ENCODE data around the gene YY1. TPM values are rescaled to one million over a fixed set of nuclear protein-coding genes. Genes with fewer than 3 reads are reported as not detected.
A peak's percentile ranks its signal among the peaks of the same experiment; 100 is the strongest.
"Not testable (repeated sequence)": the region's sequence is repeated elsewhere in the genome, so short reads cannot be mapped to it uniquely, and the experiment has no call there.

The YY1 gene
- total RNA-seq, 6 experiments from 2014 or later: 24.4 to 52.5 (median 36.1) TPM

DNA sequence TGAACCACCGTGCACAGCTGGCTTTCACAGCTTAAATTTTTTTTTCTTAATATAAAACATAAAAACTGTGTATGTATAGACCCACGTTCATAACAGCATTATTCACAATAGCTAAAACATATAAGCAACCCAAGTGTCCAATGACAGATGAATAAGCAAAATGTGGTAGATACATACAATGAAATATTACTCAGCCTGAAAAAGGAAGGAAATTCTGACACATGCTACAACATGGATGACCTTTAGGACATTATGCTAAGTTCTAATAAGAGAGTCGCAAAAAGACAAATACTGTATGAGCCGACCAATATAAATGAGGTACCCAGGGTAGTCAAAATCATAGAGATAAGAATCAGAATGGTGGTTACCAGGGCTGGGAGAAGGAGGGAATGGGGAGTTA is 13.8 kb upstream of the YY1 start:
- H3K4me1 ChIP-seq: peaks cover 0 to 23% (median 3%) of the 10 kb centered on the region in 4 donors
- DNase-seq (no peak), ATAC-seq (no peak)
- intact Hi-C loops (cut with DNase I): no loop called here
- no peaks in the 10 kb centered on the region for H3K36me3 ChIP-seq
- no peaks in the 10 kb centered on the region for H3K27me3 ChIP-seq
- TF ChIP-seq POLR2A (IDR thresholded peaks at IDR 0.05): no peak
- WGBS (ENCODE audit: insufficient coverage, low coverage, low lambda C conversion rate, missing lambda C conversion rate): 89% methylated on average over 4 of the region's 4 CpGs
- no peaks in the 10 kb centered on the region for H3K9me3 ChIP-seq
- no peak overlapping the region for H3K27ac ChIP-seq
- no peak overlapping the region for H3K4me3 ChIP-seq

GRCh38 chr14:100230361-100230760 is 8.6 kb upstream of the YY1 start:
- TF ChIP-seq, protein P1, sequence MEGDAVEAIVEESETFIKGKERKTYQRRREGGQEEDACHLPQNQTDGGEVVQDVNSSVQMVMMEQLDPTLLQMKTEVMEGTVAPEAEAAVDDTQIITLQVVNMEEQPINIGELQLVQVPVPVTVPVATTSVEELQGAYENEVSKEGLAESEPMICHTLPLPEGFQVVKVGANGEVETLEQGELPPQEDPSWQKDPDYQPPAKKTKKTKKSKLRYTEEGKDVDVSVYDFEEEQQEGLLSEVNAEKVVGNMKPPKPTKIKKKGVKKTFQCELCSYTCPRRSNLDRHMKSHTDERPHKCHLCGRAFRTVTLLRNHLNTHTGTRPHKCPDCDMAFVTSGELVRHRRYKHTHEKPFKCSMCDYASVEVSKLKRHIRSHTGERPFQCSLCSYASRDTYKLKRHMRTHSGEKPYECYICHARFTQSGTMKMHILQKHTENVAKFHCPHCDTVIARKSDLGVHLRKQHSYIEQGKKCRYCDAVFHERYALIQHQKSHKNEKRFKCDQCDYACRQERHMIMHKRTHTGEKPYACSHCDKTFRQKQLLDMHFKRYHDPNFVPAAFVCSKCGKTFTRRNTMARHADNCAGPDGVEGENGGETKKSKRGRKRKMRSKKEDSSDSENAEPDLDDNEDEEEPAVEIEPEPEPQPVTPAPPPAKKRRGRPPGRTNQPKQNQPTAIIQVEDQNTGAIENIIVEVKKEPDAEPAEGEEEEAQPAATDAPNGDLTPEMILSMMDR (IDR thresholded peaks at IDR 0.05): no peak
- no peak for TF ChIP-seq POLR2A (IDR thresholded peaks at IDR 0.05)
- H3K4me1 ChIP-seq: no peaks in the 10 kb centered on the region
- ATAC-seq (no peak), DNase-seq (no peak)
- H3K27me3 ChIP-seq: no peaks in the 10 kb centered on the region
- peaks cover 0 to 4% (median 0%) of the 10 kb centered on the region in 4 donors for H3K36me3 ChIP-seq
- intact Hi-C loops (cut with DNase I): no loop called here
- H3K27ac ChIP-seq: no peak overlapping the region
- H3K4me3 ChIP-seq: no peak overlapping the region
- 82% methylated on average over 4 of the region's 5 CpGs for WGBS (ENCODE audit: insufficient coverage, low coverage, low lambda C conversion rate, missing lambda C conversion rate)
- H3K9me3 ChIP-seq: no peaks in the 10 kb centered on the region

- intact Hi-C loops (cut with DNase I): no loop called here
- WGBS (ENCODE audit: insufficient coverage, low coverage, low lambda C conversion rate, missing lambda C conversion rate): 62% methylated on average over 4 of the region's 4 CpGs
- DNase-seq (no peak), ATAC-seq (no peak)
- H3K9me3 ChIP-seq: no peaks in the 10 kb centered on the region
- peaks cover 0 to 4% (median 0%) of the 10 kb centered on the region in 4 donors for H3K36me3 ChIP-seq
- no peak for TF ChIP-seq POLR2A (IDR thresholded peaks at IDR 0.05)
- TF ChIP-seq, protein P1 (IDR thresholded peaks at IDR 0.05): no peak
- H3K27ac ChIP-seq: no peak overlapping the region
- no peaks in the 10 kb centered on the region for H3K27me3 ChIP-seq
- no peak overlapping the region for H3K4me3 ChIP-seq
- H3K4me1 ChIP-seq: peaks cover 0 to 16% (median 3%) of the 10 kb centered on the region in 4 donors
Measured at GRCh38 chr14:100234511-100234910, 4.4 kb upstream of the YY1 start.

DNA sequence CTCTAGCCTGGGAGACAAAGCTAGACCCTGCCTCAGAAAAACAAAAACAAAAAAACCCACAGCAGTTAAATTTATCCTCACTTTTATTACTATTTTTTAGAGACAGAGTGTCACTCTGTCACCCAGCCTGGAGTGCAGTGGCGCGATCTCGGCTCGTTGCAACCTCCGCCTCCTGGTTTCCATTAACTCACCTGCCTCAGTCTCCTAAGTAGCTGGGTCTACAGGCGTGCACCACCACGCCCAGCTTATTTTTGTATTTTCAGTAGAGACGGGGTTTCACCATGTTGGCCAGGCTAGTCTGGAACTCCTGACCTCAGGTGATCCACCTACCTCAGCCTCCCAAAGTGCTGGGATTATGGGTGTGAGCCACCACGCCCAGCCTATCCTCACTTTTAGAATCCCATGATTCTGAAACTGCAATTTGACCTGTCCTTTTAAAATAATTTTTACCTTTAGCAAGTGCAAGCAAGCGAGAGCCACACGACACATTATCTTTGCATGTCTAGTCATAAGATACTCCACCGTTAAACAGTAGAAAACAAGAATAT is 2.6 kb upstream of the YY1 start:
- H3K9me3 ChIP-seq; H3K27me3 ChIP-seq; intact Hi-C loops (cut with DNase I); H3K4me3 ChIP-seq; ATAC-seq; DNase-seq; H3K36me3 ChIP-seq; H3K27ac ChIP-seq: not testable (repeated sequence)
- WGBS (ENCODE audit: insufficient coverage, low coverage, low lambda C conversion rate, missing lambda C conversion rate): 81% methylated on average over 12 of the region's 12 CpGs
- peaks cover 0 to 20% (median 7%) of the 10 kb centered on the region in 4 donors for H3K4me1 ChIP-seq

GRCh38 chr14:100236881-100237280 is 2.1 kb upstream of the YY1 start:
- ATAC-seq (no peak), DNase-seq (no peak)
- TF ChIP-seq POLR2A (IDR thresholded peaks at IDR 0.05): no peak
- TF ChIP-seq, protein P1 (IDR thresholded peaks at IDR 0.05): no peak
- Histone ChIP-seq H3K4me3 (peak overlapping the region in 2 of 3 donors; percentile 94 to 99), H3K9me3 (no peaks in the 10 kb centered on the region), H3K27ac (no peak overlapping the region), H3K36me3 (no peaks in the 10 kb centered on the region), H3K4me1 (peaks cover 0 to 24% (median 9%) of the 10 kb centered on the region in 4 donors), H3K27me3 (no peaks in the 10 kb centered on the region)
- intact Hi-C loops (cut with DNase I): no loop called here

All from right lobe of liver (tissue), 6 donors.